Activated CD4-positive, CD25-positive, alpha-beta regulatory T cell (primary cell): Measurements from ENCODE around the gene GNPTAB.

Source experiments
- DNase-seq, 4 experiments: peaks; one replicate each; lab custom pipeline; 2025; lab: John Stamatoyannopoulos, UW

GNPTAB gene

GRCh38 chr12:101696251-101697196 lies 134.2 kb downstream of the GNPTAB start:
- no peak for DNase-seq

- no peak for DNase-seq
Observed at GRCh38 chr12:101695706-101696105, 135.1 kb downstream of the GNPTAB start.
